HEK293 (cell line): ENCODE results near the gene TEX19.
A peak's percentile ranks its signal among the peaks of the same experiment; 100 is the strongest.

Experiments
- CTCF ChIA-PET: fragments of 350-600 bp; formaldehyde crosslinking; extraction: SDS; loops from one replicate; lab custom pipeline; 2021; ENCODE audit warnings: antibody characterized with exemption; lab: Yijun Ruan, JAX
- POLR2A ChIA-PET: fragments of 300-600 bp; formaldehyde crosslinking; extraction: SDS; loops from one replicate; lab custom pipeline; 2020; ENCODE audit warnings: antibody characterized with exemption, inconsistent platforms; lab: Yijun Ruan, JAX
- H3K27ac ChIP-seq: fragments of 200-500 bp; sonication (Bioruptor generic); 2 replicates; pipeline ENCODE4 v1.5.1; 2014; ENCODE audit warnings: low read depth, low read length, control low read depth, inconsistent platforms; ENCODE audit errors: extremely low read depth
- H3K36me3 ChIP-seq, 2 experiments: fragments of 200-500 bp in 1 of 2; sonication (Bioruptor generic) in 1 of 2; 1 replicate in 1 of 2; 2 replicates in 1 of 2; pipeline ENCODE4 v1.5.1; 2014 to 2017; ENCODE audit warnings: inconsistent platforms in 2 of 2, low read length in 2 of 2; ENCODE audit not compliant: control insufficient read depth in 2 of 2, insufficient read depth in 1 of 2
- H3K4me1 ChIP-seq: fragments of 200-500 bp; sonication (Bioruptor generic); 2 replicates; pipeline ENCODE4 v1.5.1; 2014; ENCODE audit warnings: mild to moderate bottlenecking, low read length, inconsistent platforms; ENCODE audit not compliant: control insufficient read depth, insufficient read depth
- H3K4me3 ChIP-seq: 2 replicates; pipeline ENCODE4 v1.5.1; 2011; ENCODE audit warnings: low read depth, mild to moderate bottlenecking, control low read depth, low read length, moderate library complexity
- H3K9me3 ChIP-seq: fragments of 200-500 bp; sonication (Bioruptor generic); 2 replicates; pipeline ENCODE4 v1.5.1; 2014; ENCODE audit warnings: low read depth, low read length, inconsistent platforms; ENCODE audit not compliant: control insufficient read depth, insufficient read depth
- AEBP2 ChIP-seq: fragments of 450-650 bp; formaldehyde crosslinking; IDR thresholded peaks from 2 replicates; pipeline ENCODE4 v1.5.1; 2016; ENCODE audit warnings: missing biosample characterization, missing genetic modification characterization, borderline replicate concordance
- GFI1B ChIP-seq: fragments of 450-650 bp; formaldehyde crosslinking; IDR thresholded peaks from 2 replicates; pipeline ENCODE4 v1.5.1; 2016; ENCODE audit warnings: missing biosample characterization, missing genetic modification characterization
- GLIS1 ChIP-seq: fragments of 450-650 bp; formaldehyde crosslinking; IDR thresholded peaks from 2 replicates; pipeline ENCODE4 v1.5.1; 2016; ENCODE audit warnings: missing biosample characterization, missing genetic modification characterization
- IKZF3 ChIP-seq: fragments of 450-650 bp; IDR thresholded peaks from 2 replicates; pipeline ENCODE4 v1.5.0; 2018; ENCODE audit warnings: missing biosample characterization, mild to moderate bottlenecking, missing genetic modification characterization, moderate library complexity
- OVOL3 ChIP-seq: fragments of 450-650 bp; formaldehyde crosslinking; IDR thresholded peaks from 2 replicates; pipeline ENCODE4 v1.5.1; 2016; ENCODE audit warnings: missing biosample characterization, missing genetic modification characterization
- SP2 ChIP-seq: fragments of 450-650 bp; formaldehyde crosslinking; IDR thresholded peaks from 2 replicates; pipeline ENCODE4 v1.5.1; 2016; ENCODE audit warnings: missing biosample characterization, missing genetic modification characterization
- ZBTB17 ChIP-seq: fragments of 450-650 bp; formaldehyde crosslinking; IDR thresholded peaks from 2 replicates; pipeline ENCODE4 v1.5.1; 2016; ENCODE audit warnings: missing biosample characterization, missing genetic modification characterization
- ZBTB7A ChIP-seq: fragments of 450-650 bp; formaldehyde crosslinking; IDR thresholded peaks from 2 replicates; pipeline ENCODE4 v1.5.1; 2016; ENCODE audit warnings: low read depth, missing biosample characterization, missing genetic modification characterization
- ZIC2 ChIP-seq: fragments of 450-650 bp; formaldehyde crosslinking; IDR thresholded peaks from 2 replicates; pipeline ENCODE4 v1.5.1; 2016; ENCODE audit warnings: missing biosample characterization, missing genetic modification characterization
- ZNF175 ChIP-seq: fragments of 450-650 bp; formaldehyde crosslinking; IDR thresholded peaks from 2 replicates; pipeline ENCODE4 v1.5.1; 2016; ENCODE audit warnings: missing biosample characterization, missing genetic modification characterization
- ZNF2 ChIP-seq: fragments of 450-650 bp; formaldehyde crosslinking; IDR thresholded peaks from 2 replicates; pipeline ENCODE4 v1.5.1; 2016; ENCODE audit warnings: missing biosample characterization, missing genetic modification characterization
- ZNF266 ChIP-seq: fragments of 450-650 bp; formaldehyde crosslinking; IDR thresholded peaks from 2 replicates; pipeline ENCODE4 v1.5.1; 2016; ENCODE audit warnings: missing biosample characterization, missing genetic modification characterization, low read depth
- ZNF280D ChIP-seq: fragments of 450-650 bp; formaldehyde crosslinking; IDR thresholded peaks from 2 replicates; pipeline ENCODE4 v1.5.1; 2016; ENCODE audit warnings: missing biosample characterization, missing genetic modification characterization
- ZNF335 ChIP-seq: fragments of 450-650 bp; formaldehyde crosslinking; conservative IDR thresholded peaks from 2 replicates; pipeline ENCODE4 v1.5.1; 2016; ENCODE audit warnings: missing biosample characterization, missing genetic modification characterization
- ZNF423 ChIP-seq: fragments of 450-650 bp; formaldehyde crosslinking; IDR thresholded peaks from 2 replicates; pipeline ENCODE4 v1.5.1; 2016; ENCODE audit warnings: missing biosample characterization, missing genetic modification characterization
- ZNF747 ChIP-seq: fragments of 450-650 bp; formaldehyde crosslinking; IDR thresholded peaks from 2 replicates; pipeline ENCODE4 v1.5.1; 2016; ENCODE audit warnings: missing biosample characterization, missing genetic modification characterization
- ZNF777 ChIP-seq: fragments of 450-650 bp; formaldehyde crosslinking; IDR thresholded peaks from 2 replicates; pipeline ENCODE4 v1.5.1; 2017; ENCODE audit warnings: missing biosample characterization, missing genetic modification characterization, borderline replicate concordance

The TEX19 gene

GRCh38 chr17:82328994-82329507, 30.0 kb upstream of the TEX19 start:
- Histone ChIP-seq H3K4me1 (peaks cover 19% of the 10 kb centered on the region), H3K4me3 (no peak overlapping the region), H3K9me3 (no peaks in the 10 kb centered on the region), H3K36me3 (no peaks in the 10 kb centered on the region), H3K27ac (no peak overlapping the region; the same call in 1 of the 2 replicates)
- CTCF ChIA-PET, result interaction anchor here (0.6 kb wide), 1 partner anchor 62 kb away, joined by 3 read pairs; no protein-coding TSS in a partner anchor
- POLR2A ChIA-PET, result interaction anchor here (0.7 kb wide), 1 partner anchor 37 kb away, joined by 5 read pairs; no protein-coding TSS in a partner anchor
- TF ChIP-seq ZNF266 (no peak), ZNF2 (no peak), ZNF777 (tag by site-specific recombination) (no peak), GLIS1 (tag by site-specific recombination) (peak; percentile 30; the same call in 1 of the 2 replicates), ZNF335 (tag by site-specific recombination) (peak; percentile 50), ZBTB7A (tag by site-specific recombination) (no peak), SP2 (no peak), ZBTB17 (tag by site-specific recombination) (no peak), ZNF175 (tag by site-specific recombination) (no peak), OVOL3 (tag by site-specific recombination) (no peak), ZNF423 (0 out of 2 replicates have a peak, but pooled peaks have one; percentile 20), ZIC2 (tag by site-specific recombination) (peak; percentile 77), AEBP2 (tag by site-specific recombination) (no peak), ZNF747 (tag by site-specific recombination) (no peak), GFI1B (tag by site-specific recombination) (no peak)

- POLR2A ChIA-PET, result interaction anchor here (0.8 to 1.4 kb wide), 3 partner anchors 9 to 46 kb away, joined by 3 to 12 read pairs (median 3); no protein-coding TSS in a partner anchor
- peak overlapping the region; percentile 19; the same call in 1 of the 2 replicates for H3K27ac ChIP-seq
- TF ChIP-seq ZNF280D (tag by site-specific recombination) (no peak), IKZF3 (tag by site-specific recombination) (0 out of 2 replicates have a peak, but pooled peaks have one; percentile 22)
- TF ChIP-seq, all 188 proteins: peak for 1
Observed at GRCh38 chr17:82329683-82330321, 29.2 kb upstream of the TEX19 start.

More at GRCh38 chr17:82329683-82330321, 29.2 kb upstream of the TEX19 start:
- Histone ChIP-seq H3K4me3 (no peak overlapping the region), H3K4me1 (peaks cover 21% of the 10 kb centered on the region), H3K36me3 (no peaks in the 10 kb centered on the region), H3K9me3 (no peaks in the 10 kb centered on the region)
- CTCF ChIA-PET, result interaction anchor here (0.6 to 2.2 kb wide), 5 partner anchors 8 to 165 kb away, joined by 3 to 13 read pairs (median 4); no protein-coding TSS in a partner anchor
